ENCODE data around the gene MPP2.

MPP2 gene

DNA sequence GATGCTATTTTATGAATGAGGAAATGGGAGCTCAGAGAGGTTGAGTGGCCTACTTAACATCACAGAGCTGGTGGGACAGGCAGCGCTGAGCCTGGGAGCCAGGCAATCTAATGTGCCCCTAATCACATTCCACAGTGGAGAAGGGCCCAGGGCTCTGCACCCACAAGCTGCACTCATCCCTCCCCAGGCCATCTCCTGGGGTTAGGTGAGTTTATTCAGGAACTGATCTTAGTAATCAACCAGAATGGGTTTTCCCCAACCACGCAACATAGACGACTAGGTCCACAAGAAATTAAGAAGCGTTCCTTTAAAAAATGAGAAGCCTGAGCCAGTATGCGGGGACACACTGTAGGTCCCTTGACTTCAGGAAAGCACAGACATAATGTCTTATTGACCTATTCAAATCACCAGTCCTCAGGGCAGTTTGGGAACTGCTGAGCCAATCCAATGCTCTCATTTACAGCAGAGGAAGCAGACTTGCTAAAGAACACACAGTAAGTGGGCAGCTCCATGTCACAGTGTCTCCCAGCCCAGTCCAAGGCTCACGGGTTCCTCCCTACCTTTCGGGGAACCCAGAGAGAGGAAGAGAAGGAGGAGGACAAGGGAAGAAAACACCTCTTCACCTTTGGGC lies 76.7 kb downstream of the MPP2 start (continued):
- no peak for TF ChIP-seq REPIN1 (tag by site-specific recombination; IDR thresholded peaks at IDR 0.05; ENCODE audit: low read depth)

DNA sequence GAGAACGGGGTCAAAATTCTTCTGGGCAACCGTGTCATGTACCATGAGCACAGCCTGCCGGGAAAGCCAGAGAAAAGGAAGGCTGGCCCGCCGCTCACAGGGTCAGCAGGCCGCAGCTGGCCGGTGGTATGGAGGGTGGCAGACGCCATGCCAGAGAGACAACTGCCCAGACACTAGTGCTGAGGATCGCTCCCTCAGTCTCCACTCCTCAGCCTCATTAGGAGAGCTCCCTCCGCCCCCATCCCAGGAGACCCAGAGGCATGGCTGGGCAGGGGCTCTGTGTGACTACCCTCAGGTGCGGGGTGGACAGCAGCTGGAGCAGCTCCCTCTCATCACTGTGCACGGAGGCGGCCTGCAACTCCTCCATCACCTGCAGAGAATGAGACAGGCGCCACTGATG lies 77.6 kb downstream of the MPP2 start:
- H3K4me1 ChIP-seq (ENCODE audit: control insufficient read depth, insufficient read depth, low read length): peaks cover 3% of the 10 kb centered on the region; the same call in 1 of the 2 replicates
- ChIA-PET CTCF (interaction anchor here (0.7 to 1.4 kb wide), 2 partner anchors 9 to 10 kb away, joined by 3 to 4 read pairs; no protein-coding TSS in a partner anchor), POLR2A (interaction anchor here (0.6 kb wide), 1 partner anchor 31 kb away, joined by 4 read pairs; no protein-coding TSS in a partner anchor)
- H3K27ac ChIP-seq (ENCODE audit: extremely low read depth, low read depth, low read length): no peak overlapping the region
- H3K36me3 ChIP-seq (ENCODE audit: control insufficient read depth in 2 of 2, insufficient read depth in 1 of 2, low read length in 2 of 2): peaks cover 15 to 63% of the 10 kb centered on the region in 2 experiments
- H3K4me3 ChIP-seq (ENCODE audit: low read depth, low read length): no peak overlapping the region
- H3K9me3 ChIP-seq (ENCODE audit: control insufficient read depth, insufficient read depth, low read depth, low read length): no peaks in the 10 kb centered on the region
- TF ChIP-seq ZNF791 (tag by site-specific recombination; IDR thresholded peaks at IDR 0.05): no peak
- TF ChIP-seq, protein P1, sequence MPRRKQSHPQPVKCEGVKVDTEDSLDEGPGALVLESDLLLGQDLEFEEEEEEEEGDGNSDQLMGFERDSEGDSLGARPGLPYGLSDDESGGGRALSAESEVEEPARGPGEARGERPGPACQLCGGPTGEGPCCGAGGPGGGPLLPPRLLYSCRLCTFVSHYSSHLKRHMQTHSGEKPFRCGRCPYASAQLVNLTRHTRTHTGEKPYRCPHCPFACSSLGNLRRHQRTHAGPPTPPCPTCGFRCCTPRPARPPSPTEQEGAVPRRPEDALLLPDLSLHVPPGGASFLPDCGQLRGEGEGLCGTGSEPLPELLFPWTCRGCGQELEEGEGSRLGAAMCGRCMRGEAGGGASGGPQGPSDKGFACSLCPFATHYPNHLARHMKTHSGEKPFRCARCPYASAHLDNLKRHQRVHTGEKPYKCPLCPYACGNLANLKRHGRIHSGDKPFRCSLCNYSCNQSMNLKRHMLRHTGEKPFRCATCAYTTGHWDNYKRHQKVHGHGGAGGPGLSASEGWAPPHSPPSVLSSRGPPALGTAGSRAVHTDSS (tag by site-specific recombination; IDR thresholded peaks at IDR 0.05): no peak
- TF ChIP-seq ZBTB1 (tag by site-specific recombination; IDR thresholded peaks at IDR 0.05): no peak
- no peak for TF ChIP-seq ZNF155 (tag by site-specific recombination; IDR thresholded peaks at IDR 0.05)
- TF ChIP-seq, protein P2, sequence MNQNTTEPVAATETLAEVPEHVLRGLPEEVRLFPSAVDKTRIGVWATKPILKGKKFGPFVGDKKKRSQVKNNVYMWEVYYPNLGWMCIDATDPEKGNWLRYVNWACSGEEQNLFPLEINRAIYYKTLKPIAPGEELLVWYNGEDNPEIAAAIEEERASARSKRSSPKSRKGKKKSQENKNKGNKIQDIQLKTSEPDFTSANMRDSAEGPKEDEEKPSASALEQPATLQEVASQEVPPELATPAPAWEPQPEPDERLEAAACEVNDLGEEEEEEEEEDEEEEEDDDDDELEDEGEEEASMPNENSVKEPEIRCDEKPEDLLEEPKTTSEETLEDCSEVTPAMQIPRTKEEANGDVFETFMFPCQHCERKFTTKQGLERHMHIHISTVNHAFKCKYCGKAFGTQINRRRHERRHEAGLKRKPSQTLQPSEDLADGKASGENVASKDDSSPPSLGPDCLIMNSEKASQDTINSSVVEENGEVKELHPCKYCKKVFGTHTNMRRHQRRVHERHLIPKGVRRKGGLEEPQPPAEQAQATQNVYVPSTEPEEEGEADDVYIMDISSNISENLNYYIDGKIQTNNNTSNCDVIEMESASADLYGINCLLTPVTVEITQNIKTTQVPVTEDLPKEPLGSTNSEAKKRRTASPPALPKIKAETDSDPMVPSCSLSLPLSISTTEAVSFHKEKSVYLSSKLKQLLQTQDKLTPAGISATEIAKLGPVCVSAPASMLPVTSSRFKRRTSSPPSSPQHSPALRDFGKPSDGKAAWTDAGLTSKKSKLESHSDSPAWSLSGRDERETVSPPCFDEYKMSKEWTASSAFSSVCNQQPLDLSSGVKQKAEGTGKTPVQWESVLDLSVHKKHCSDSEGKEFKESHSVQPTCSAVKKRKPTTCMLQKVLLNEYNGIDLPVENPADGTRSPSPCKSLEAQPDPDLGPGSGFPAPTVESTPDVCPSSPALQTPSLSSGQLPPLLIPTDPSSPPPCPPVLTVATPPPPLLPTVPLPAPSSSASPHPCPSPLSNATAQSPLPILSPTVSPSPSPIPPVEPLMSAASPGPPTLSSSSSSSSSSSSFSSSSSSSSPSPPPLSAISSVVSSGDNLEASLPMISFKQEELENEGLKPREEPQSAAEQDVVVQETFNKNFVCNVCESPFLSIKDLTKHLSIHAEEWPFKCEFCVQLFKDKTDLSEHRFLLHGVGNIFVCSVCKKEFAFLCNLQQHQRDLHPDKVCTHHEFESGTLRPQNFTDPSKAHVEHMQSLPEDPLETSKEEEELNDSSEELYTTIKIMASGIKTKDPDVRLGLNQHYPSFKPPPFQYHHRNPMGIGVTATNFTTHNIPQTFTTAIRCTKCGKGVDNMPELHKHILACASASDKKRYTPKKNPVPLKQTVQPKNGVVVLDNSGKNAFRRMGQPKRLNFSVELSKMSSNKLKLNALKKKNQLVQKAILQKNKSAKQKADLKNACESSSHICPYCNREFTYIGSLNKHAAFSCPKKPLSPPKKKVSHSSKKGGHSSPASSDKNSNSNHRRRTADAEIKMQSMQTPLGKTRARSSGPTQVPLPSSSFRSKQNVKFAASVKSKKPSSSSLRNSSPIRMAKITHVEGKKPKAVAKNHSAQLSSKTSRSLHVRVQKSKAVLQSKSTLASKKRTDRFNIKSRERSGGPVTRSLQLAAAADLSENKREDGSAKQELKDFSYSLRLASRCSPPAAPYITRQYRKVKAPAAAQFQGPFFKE (tag by site-specific recombination; IDR thresholded peaks at IDR 0.05; ENCODE audit: borderline replicate concordance): no peak
- no peak for TF ChIP-seq ZNF626 (tag by site-specific recombination; IDR thresholded peaks at IDR 0.05)
- TF ChIP-seq ZNF785 (tag by site-specific recombination; IDR thresholded peaks at IDR 0.05): no peak
- no peak for TF ChIP-seq ZNF600 (tag by site-specific recombination; IDR thresholded peaks at IDR 0.05)
- TF ChIP-seq ZNF747 (tag by site-specific recombination; IDR thresholded peaks at IDR 0.05): no peak
- TF ChIP-seq ZNF157 (tag by site-specific recombination; IDR thresholded peaks at IDR 0.05): no peak
- no peak for TF ChIP-seq ZNF174 (tag by site-specific recombination; IDR thresholded peaks at IDR 0.05)
- no peak for TF ChIP-seq ZNF776 (tag by site-specific recombination; IDR thresholded peaks at IDR 0.05; ENCODE audit: borderline replicate concordance)
- TF ChIP-seq GLI2 (tag by site-specific recombination; IDR thresholded peaks at IDR 0.05; ENCODE audit: borderline replicate concordance, low read depth): no peak
- TF ChIP-seq, protein P3, sequence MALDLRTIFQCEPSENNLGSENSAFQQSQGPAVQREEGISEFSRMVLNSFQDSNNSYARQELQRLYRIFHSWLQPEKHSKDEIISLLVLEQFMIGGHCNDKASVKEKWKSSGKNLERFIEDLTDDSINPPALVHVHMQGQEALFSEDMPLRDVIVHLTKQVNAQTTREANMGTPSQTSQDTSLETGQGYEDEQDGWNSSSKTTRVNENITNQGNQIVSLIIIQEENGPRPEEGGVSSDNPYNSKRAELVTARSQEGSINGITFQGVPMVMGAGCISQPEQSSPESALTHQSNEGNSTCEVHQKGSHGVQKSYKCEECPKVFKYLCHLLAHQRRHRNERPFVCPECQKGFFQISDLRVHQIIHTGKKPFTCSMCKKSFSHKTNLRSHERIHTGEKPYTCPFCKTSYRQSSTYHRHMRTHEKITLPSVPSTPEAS (tag by site-specific recombination; IDR thresholded peaks at IDR 0.05): no peak
- no peak for TF ChIP-seq ZSCAN30 (tag by site-specific recombination; IDR thresholded peaks at IDR 0.05)
- no peak for TF ChIP-seq ZNF366 (tag by site-specific recombination; conservative IDR thresholded peaks at IDR 0.05)
- no peak for TF ChIP-seq SP2 (tag by site-specific recombination; IDR thresholded peaks at IDR 0.05)
- no peak for TF ChIP-seq ZNF621 (tag by site-specific recombination; IDR thresholded peaks at IDR 0.05)
- TF ChIP-seq ZNF214 (tag by site-specific recombination; IDR thresholded peaks at IDR 0.05; ENCODE audit: borderline replicate concordance): no peak
- no peak for TF ChIP-seq ZNF843 (tag by site-specific recombination; IDR thresholded peaks at IDR 0.05)
